Astrocyte of the cerebellum (primary cell): Measurements from ENCODE around the gene GPBP1L1.

ENCODE experiments used
- DNase-seq: peaks from one replicate; pipeline ENCODE4 v3.0.0-alpha.2; 2011; ENCODE audit warnings: low read depth
- H3K4me3 ChIP-seq: 2 replicates; pipeline ENCODE4 v1.5.1; 2011; ENCODE audit warnings: mild to moderate bottlenecking, low read depth, low read length, moderate library complexity
- CTCF ChIP-seq: IDR thresholded peaks from 2 replicates; pipeline ENCODE4 v1.5.1; 2012; ENCODE audit warnings: low read length, low read depth, moderate library complexity, mild to moderate bottlenecking; ENCODE audit errors: missing control alignments
- in situ Hi-C: cut with HindIII; loops from 2 replicates; pipeline ENCODE4 v1.10.0; 2017; ENCODE audit warnings: low sequenced_read_pairs

Gene GPBP1L1

GRCh38 chr1:45583666-45584350, 102.5 kb downstream of the GPBP1L1 start, which contains the start of gene NASP:
TSS of gene NASP (plus strand) at chr1:45584041. CDS start at chr1:45584147, 106 bp downstream.
- in situ Hi-C loops = no loop called here
- TF ChIP-seq CTCF = no peak
- peak within 1 kb of the TSS; percentile 95 for H3K4me3 ChIP-seq
- DNase-seq = peak; percentile 53

GRCh38 chr1:45583264-45583665, 103.1 kb downstream of the GPBP1L1 start:
- peak; percentile 96 for DNase-seq
- TF ChIP-seq CTCF = no peak
- H3K4me3 ChIP-seq = peak overlapping the region; percentile 95
- in situ Hi-C loops = no loop called here
